OCI-LY3 (cell line): ENCODE data around the gene PPP6R3.

ENCODE experiments used
- H2AFZ ChIP-seq: fragments of 200-600, 300-600 bp; shearing (Covaris generic); 2 replicates; pipeline ENCODE4 v1.6.0; 2014; ENCODE audit warnings: antibody characterized with exemption, low read depth, low read length
- H3K27ac ChIP-seq: fragments of 200-600, 300-600 bp; sonication (generic); 2 replicates; pipeline ENCODE4 v1.5.1; 2014; ENCODE audit warnings: mild to moderate bottlenecking, low read length, moderate library complexity, mixed read lengths
- H3K27me3 ChIP-seq: fragments of 200-600, 300-600 bp; sonication (generic); 2 replicates; pipeline ENCODE4 v1.6.1; 2014; ENCODE audit warnings: low read depth, low read length, mixed read lengths
- H3K36me3 ChIP-seq: fragments of 200-600, 300-600 bp; sonication (generic); replicated peaks from 2 replicates; pipeline ENCODE3; 2014; ENCODE audit warnings: low read depth, low read length, mixed read lengths
- H3K4me1 ChIP-seq: fragments of 300-600, 200-600 bp; sonication (generic); 2 replicates; pipeline ENCODE4 v1.6.1; 2014; ENCODE audit warnings: low read length, mixed read lengths
- H3K4me2 ChIP-seq: fragments of 200-600, 300-600 bp; sonication (generic); 2 replicates; pipeline ENCODE4 v1.6.1; 2014; ENCODE audit warnings: low read length, mixed read lengths
- H3K4me3 ChIP-seq: fragments of 300-600, 200-600 bp; sonication (generic); 2 replicates; pipeline ENCODE4 v1.5.1; 2014; ENCODE audit warnings: antibody characterized with exemption, mild to moderate bottlenecking, low read length, moderate library complexity
- H3K79me2 ChIP-seq: fragments of 300-600, 200-600 bp; shearing (Covaris generic); 2 replicates; pipeline ENCODE4 v1.6.1; 2014; ENCODE audit warnings: mild to moderate bottlenecking, low read length, mixed read lengths
- H3K9ac ChIP-seq: fragments of 300-600, 200-600 bp; shearing (Covaris generic); 2 replicates; pipeline ENCODE4 v1.6.0; 2014; ENCODE audit warnings: mild to moderate bottlenecking, low read length, moderate library complexity
- H3K9me3 ChIP-seq: fragments of 200-600, 300-600 bp; shearing (Covaris generic); 2 replicates; pipeline ENCODE4 v1.6.1; 2014; ENCODE audit warnings: low read length, mixed read lengths; ENCODE audit not compliant: insufficient read depth
- H4K20me1 ChIP-seq: fragments of 200-600, 300-600 bp; sonication (generic); 2 replicates; pipeline ENCODE4 v1.6.1; 2016; ENCODE audit warnings: low read length, mixed read lengths; ENCODE audit not compliant: insufficient read depth
- CTCF ChIP-seq: fragments of 200-600, 300-600 bp; sonication (generic); IDR thresholded peaks from 2 replicates; pipeline ENCODE4 v1.5.1; 2014; ENCODE audit warnings: antibody characterized with exemption, low read length, low read depth
- EZH2phosphoT487 ChIP-seq: fragments of 200-600 bp; shearing (Covaris generic); IDR thresholded peaks from 2 replicates; pipeline ENCODE4 v1.6.1; 2018; ENCODE audit warnings: antibody characterized with exemption, mixed run types, low read depth

Gene PPP6R3

DNA sequence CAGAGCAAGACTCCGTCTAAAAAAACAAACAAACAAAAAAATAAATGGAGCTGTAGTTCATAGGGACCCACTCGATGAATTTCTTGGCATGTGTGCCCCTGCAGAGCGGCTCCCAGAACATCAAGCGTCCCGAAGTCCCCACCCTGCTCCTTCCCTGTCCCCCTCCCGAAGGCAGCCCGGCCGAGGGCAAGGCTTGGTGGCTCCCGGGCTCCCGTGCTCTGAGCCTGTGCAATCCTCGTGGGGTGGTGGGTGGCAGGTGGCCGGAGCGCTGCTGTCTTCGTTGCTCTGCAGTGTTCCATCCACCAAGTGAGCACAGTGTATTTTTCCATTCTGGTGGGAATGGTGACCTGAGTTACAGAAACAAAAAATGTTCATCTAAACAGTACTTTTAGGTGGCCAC is 190.2 kb downstream of the PPP6R3 start:
- H3K4me3 ChIP-seq: no peak overlapping the region
- no peaks in the 10 kb centered on the region for H3K79me2 ChIP-seq
- no peak overlapping the region for H3K27ac ChIP-seq
- H3K9ac ChIP-seq: no peak overlapping the region
- no peak for TF ChIP-seq EZH2phosphoT487
- no peak for TF ChIP-seq CTCF
- H3K36me3 ChIP-seq: peaks cover 3% of the 10 kb centered on the region
- no peaks in the 10 kb centered on the region for H4K20me1 ChIP-seq
- peaks cover 23% of the 10 kb centered on the region for H3K9me3 ChIP-seq
- H3K4me2 ChIP-seq: no peak overlapping the region
- peaks cover 12% of the 10 kb centered on the region for H3K4me1 ChIP-seq
- peaks cover 27% of the 10 kb centered on the region for H3K27me3 ChIP-seq
- H2AFZ ChIP-seq: no peak overlapping the region

- TF ChIP-seq CTCF (no peak), EZH2phosphoT487 (no peak)
These were observed 190.8 kb downstream of the PPP6R3 start for GRCh38 chr11:68651208-68651984.

DNA sequence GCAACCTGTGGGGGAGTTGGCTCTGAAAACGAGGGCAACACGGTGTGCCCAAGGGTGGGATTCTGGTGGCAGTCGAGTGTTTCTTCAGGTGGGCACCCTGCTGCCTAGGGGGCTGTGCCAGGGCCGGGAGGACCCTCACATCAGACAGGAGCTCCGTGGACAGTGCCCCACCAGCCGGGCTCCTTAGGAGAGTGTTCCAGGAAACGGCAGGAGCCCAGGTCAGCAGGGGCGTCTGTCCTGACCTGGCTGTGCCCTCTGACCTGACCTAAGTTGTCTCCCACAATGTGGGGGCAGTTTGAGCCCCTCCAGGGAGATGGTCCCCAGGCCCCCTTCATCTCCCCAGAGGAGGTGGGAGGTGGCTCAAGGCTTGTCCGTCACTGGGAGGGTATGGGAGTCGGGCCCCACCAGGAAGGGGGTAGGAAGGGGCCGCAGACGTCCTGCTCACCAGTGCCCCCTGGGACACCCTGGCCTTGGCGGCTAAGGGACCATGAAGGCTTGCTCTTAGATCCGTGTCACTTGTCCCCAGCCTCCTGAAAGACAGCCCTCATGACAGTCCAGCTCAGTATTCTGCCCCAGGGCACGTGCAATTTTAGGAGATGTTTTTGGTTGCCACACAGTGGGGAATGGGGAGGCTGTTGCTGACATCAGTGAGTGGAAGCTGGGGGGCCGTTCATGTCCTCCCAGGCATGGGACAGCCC is 191.6 kb downstream of the PPP6R3 start:
- H3K36me3 ChIP-seq: no peaks in the 10 kb centered on the region
- H2AFZ ChIP-seq: no peak overlapping the region; the same call in 1 of the 2 replicates
- no peak overlapping the region for H3K9ac ChIP-seq
- no peak overlapping the region for H3K27ac ChIP-seq
- no peaks in the 10 kb centered on the region for H4K20me1 ChIP-seq
- TF ChIP-seq CTCF (no peak), EZH2phosphoT487 (no peak)
- H3K4me2 ChIP-seq: peak overlapping the region; percentile 48
- H3K79me2 ChIP-seq: no peaks in the 10 kb centered on the region
- H3K27me3 ChIP-seq: peaks cover 14% of the 10 kb centered on the region; the same call in 1 of the 2 replicates
- peaks cover 12% of the 10 kb centered on the region for H3K9me3 ChIP-seq
- no peak overlapping the region for H3K4me3 ChIP-seq
- peaks cover 12% of the 10 kb centered on the region for H3K4me1 ChIP-seq

More at GRCh38 chr11:68651208-68651984, 190.8 kb downstream of the PPP6R3 start:
- Histone ChIP-seq H3K4me2 (no peak overlapping the region), H4K20me1 (no peaks in the 10 kb centered on the region), H3K4me1 (peaks cover 12% of the 10 kb centered on the region), H3K79me2 (no peaks in the 10 kb centered on the region), H3K9ac (no peak overlapping the region), H3K27ac (no peak overlapping the region), H3K4me3 (no peak overlapping the region), H3K27me3 (peaks cover 21% of the 10 kb centered on the region; the same call in 1 of the 2 replicates), H3K36me3 (no peaks in the 10 kb centered on the region), H3K9me3 (peaks cover 18% of the 10 kb centered on the region), H2AFZ (no peak overlapping the region)

DNA sequence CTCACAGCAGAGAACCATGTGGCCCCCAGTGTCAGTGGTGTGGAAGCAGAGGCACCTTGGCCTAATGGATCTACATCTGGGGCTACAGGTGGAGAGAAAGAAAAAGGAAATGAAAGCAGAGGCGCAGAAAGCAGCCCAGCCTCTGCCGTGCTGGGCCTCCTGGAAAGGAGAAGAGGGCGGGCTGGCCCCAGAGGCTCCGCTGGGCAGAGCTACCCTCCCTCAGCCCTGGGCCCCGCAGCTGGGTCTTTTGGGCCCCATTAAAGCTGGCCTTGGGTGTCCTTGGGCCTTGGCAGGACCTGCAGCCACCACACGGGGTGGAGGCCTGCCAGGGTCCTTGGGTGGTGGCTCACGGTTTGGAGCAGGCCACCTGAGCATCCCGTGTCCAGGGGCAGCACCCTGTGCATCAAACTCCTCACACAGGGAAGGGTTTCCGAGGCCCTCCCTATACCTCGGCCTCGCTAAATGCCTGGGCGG is 192.2 kb downstream of the PPP6R3 start:
- Histone ChIP-seq H3K9me3 (peaks cover 6% of the 10 kb centered on the region; the same call in 1 of the 2 replicates), H3K27me3 (peaks cover 8% of the 10 kb centered on the region; the same call in 1 of the 2 replicates), H3K79me2 (no peaks in the 10 kb centered on the region), H3K4me3 (no peak overlapping the region), H3K27ac (no peak overlapping the region), H3K36me3 (no peaks in the 10 kb centered on the region), H3K4me1 (peaks cover 12% of the 10 kb centered on the region), H3K4me2 (peak overlapping the region; percentile 48), H2AFZ (peak overlapping the region; percentile 5; the same call in 1 of the 2 replicates), H3K9ac (no peak overlapping the region), H4K20me1 (no peaks in the 10 kb centered on the region)
- TF ChIP-seq CTCF: no peak
- TF ChIP-seq EZH2phosphoT487: no peak
